Glutamatergic neuron (in vitro differentiated cells): ENCODE data around the gene POLR3B. TPM values are rescaled to one million over a fixed set of nuclear protein-coding genes. Genes with fewer than 3 reads are reported as not detected.

ENCODE experiments used
- DNase-seq: peaks from one replicate; pipeline ENCODE4 v3.0.0; 2022
- H3K27ac Mint-ChIP-seq: one replicate; pipeline ENCODE4 v1.8.0; 2020; ENCODE audit warnings: mild to moderate bottlenecking, mixed read lengths, inconsistent platforms; ENCODE audit not compliant: unreplicated experiment
- H3K27me3 Mint-ChIP-seq: one replicate; pipeline ENCODE4 v1.8.0; 2020; ENCODE audit warnings: mild to moderate bottlenecking, moderate library complexity, mixed read lengths, inconsistent platforms; ENCODE audit not compliant: unreplicated experiment
- H3K36me3 Mint-ChIP-seq: one replicate; pipeline ENCODE4 v1.8.0; 2020; ENCODE audit warnings: mild to moderate bottlenecking, mixed read lengths, inconsistent platforms; ENCODE audit not compliant: unreplicated experiment
- H3K4me1 Mint-ChIP-seq: one replicate; pipeline ENCODE4 v1.8.0; 2020; ENCODE audit warnings: mild to moderate bottlenecking, low read depth, mixed read lengths, inconsistent platforms; ENCODE audit not compliant: unreplicated experiment
- H3K4me3 Mint-ChIP-seq: one replicate; pipeline ENCODE4 v1.8.0; 2020; ENCODE audit warnings: mild to moderate bottlenecking, mixed read lengths, inconsistent platforms; ENCODE audit not compliant: unreplicated experiment
- H3K9me3 Mint-ChIP-seq: one replicate; pipeline ENCODE4 v1.8.0; 2020; ENCODE audit warnings: mild to moderate bottlenecking, moderate library complexity, mixed read lengths, inconsistent platforms; ENCODE audit not compliant: unreplicated experiment
- total RNA-seq: library from RNA; stranded (reverse); fragmentation: NEBNext Ultra II Directional; extraction: Animal tissue kit (Norgen Biotek cat#: 25700); gene quantifications from one replicate; pipeline ENCODE4 v1.2.1, GENCODE V29; 2021; ENCODE audit not compliant: unreplicated experiment
- TF ChIP-seq, protein P1 (sequence below): fragments of 200-600 bp; sonication (generic); IDR thresholded peaks from one replicate; pipeline ENCODE4 v1.5.0; 2021; ENCODE audit not compliant: partially characterized antibody, unreplicated experiment

POLR3B gene
- total RNA-seq, 1 donor from 2014 or later, result 12.1 TPM

DNA sequence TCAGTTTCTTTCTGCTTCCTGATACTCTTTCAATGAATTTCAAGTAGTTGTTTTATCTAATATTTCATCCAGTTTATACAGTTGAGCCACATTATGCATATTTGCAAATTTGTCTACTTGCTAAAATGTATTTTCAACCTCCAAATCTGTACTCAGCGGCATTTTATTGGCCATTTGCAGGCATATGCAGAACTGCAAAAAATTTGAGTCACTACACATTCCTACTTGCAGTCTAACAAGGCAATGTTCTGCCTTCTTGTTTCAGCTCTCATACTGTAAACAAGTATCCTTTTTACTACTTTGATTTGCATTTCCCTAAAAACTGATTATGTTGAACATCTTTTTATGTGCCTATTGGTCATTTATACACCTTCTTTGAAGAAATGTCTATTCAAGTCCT lies 55.0 kb downstream of the POLR3B start:
- no peaks in the 10 kb centered on the region for H3K9me3 Mint-ChIP-seq
- H3K4me1 Mint-ChIP-seq, result no peaks in the 10 kb centered on the region
- no peaks in the 10 kb centered on the region for H3K27me3 Mint-ChIP-seq
- no peak for DNase-seq
- no peak overlapping the region for H3K27ac Mint-ChIP-seq
- H3K4me3 Mint-ChIP-seq, result no peak overlapping the region
- TF ChIP-seq, protein P1, sequence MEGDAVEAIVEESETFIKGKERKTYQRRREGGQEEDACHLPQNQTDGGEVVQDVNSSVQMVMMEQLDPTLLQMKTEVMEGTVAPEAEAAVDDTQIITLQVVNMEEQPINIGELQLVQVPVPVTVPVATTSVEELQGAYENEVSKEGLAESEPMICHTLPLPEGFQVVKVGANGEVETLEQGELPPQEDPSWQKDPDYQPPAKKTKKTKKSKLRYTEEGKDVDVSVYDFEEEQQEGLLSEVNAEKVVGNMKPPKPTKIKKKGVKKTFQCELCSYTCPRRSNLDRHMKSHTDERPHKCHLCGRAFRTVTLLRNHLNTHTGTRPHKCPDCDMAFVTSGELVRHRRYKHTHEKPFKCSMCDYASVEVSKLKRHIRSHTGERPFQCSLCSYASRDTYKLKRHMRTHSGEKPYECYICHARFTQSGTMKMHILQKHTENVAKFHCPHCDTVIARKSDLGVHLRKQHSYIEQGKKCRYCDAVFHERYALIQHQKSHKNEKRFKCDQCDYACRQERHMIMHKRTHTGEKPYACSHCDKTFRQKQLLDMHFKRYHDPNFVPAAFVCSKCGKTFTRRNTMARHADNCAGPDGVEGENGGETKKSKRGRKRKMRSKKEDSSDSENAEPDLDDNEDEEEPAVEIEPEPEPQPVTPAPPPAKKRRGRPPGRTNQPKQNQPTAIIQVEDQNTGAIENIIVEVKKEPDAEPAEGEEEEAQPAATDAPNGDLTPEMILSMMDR, result no peak
- H3K36me3 Mint-ChIP-seq, result no peaks in the 10 kb centered on the region

DNA sequence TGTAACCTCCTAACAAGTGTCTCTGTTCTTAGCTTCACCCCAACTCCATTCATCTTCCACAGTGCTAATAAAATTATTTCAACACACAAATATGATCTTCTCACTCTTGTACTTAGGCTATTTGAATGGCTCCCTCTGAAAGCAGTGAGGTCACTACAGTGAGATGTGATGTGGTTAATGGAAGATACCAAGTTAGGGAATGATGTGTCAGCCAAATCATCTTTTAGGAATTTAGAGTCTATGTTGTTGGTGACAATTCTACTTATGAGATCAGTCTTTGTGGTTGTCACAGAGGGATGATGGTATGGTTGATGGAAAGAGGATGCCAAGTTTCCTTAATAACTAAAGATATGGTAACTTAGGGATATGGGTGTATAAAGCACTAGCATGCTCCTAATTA lies 57.6 kb downstream of the POLR3B start:
- no peak overlapping the region for H3K27ac Mint-ChIP-seq
- no peak overlapping the region for H3K4me3 Mint-ChIP-seq
- H3K36me3 Mint-ChIP-seq, result no peaks in the 10 kb centered on the region
- no peaks in the 10 kb centered on the region for H3K27me3 Mint-ChIP-seq
- no peaks in the 10 kb centered on the region for H3K4me1 Mint-ChIP-seq
- no peaks in the 10 kb centered on the region for H3K9me3 Mint-ChIP-seq
- DNase-seq, result no peak
- TF ChIP-seq, protein P1, result no peak

DNA sequence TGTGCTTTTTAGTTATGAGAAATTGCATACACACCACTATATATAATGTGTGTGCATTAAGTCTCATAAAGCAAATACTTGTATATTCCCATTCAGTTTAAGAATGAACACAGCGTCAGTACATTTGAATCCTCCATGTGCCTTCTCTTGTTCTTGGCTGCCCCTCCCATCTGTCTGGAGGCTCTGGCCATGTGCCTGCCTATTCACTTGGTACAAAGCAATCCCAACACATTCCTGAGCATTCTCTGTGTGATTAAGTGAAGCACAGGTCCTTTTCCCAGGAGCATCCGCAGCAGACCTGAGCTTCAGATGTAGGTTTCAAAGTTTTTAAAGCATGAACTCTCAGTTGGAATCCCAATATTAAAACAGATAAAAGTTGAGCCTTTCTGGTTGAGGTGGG lies 58.7 kb downstream of the POLR3B start:
- no peak overlapping the region for H3K4me3 Mint-ChIP-seq
- H3K27ac Mint-ChIP-seq, result no peak overlapping the region
- H3K27me3 Mint-ChIP-seq, result no peaks in the 10 kb centered on the region
- no peaks in the 10 kb centered on the region for H3K4me1 Mint-ChIP-seq
- H3K36me3 Mint-ChIP-seq, result no peaks in the 10 kb centered on the region
- H3K9me3 Mint-ChIP-seq, result no peaks in the 10 kb centered on the region
- TF ChIP-seq, protein P1, result no peak
- no peak for DNase-seq

DNA sequence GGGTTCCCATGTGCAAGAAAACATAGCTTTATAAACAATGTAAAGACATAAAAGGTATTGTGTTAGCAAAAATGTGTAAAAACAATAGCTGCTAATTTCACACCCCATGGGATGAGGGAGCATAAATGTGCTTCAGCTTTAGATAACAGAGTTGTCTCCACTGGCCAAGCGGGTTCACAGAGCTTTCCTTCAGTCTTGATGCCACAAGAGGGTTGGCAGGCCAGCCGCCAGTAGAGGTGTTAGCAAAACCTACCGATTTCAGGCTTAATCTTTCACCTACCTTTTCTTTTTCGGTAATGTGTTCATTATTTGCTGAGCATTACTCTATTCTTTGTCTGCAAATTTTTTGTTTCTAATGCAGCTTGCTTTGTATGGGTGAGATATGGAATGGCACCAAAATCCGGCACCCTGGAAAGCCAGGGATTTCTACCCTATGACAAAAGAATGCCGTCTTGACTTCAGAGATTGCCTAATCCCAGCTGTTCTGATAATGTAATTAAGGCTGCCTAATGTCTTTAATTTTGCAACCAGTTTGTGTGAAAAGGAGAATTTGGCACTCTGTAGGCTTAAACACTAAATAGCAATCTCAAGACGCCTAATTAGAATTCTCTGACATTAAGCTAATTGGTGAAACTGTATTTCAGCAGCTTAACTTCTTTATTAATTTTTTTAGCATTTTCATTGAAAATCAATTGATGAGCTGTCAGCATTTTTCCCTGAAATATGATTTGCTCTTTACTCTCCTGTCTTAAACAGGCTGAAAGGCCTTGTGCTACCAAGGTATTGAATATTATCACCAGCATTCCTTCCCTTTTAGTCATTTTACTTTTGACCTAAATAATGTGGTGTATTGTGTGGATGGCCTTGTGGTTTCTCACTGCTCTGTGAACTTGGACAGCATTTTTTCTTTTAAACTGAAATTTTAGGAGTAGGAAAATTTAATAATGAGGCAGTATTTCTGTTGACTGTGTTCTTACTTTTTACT lies 60.7 kb downstream of the POLR3B start:
- Mint-ChIP-seq H3K27ac (no peak overlapping the region), H3K9me3 (no peaks in the 10 kb centered on the region), H3K4me1 (no peaks in the 10 kb centered on the region), H3K4me3 (no peak overlapping the region), H3K27me3 (no peaks in the 10 kb centered on the region), H3K36me3 (peaks cover 4% of the 10 kb centered on the region)
- TF ChIP-seq, protein P1, result no peak
- no peak for DNase-seq

DNA sequence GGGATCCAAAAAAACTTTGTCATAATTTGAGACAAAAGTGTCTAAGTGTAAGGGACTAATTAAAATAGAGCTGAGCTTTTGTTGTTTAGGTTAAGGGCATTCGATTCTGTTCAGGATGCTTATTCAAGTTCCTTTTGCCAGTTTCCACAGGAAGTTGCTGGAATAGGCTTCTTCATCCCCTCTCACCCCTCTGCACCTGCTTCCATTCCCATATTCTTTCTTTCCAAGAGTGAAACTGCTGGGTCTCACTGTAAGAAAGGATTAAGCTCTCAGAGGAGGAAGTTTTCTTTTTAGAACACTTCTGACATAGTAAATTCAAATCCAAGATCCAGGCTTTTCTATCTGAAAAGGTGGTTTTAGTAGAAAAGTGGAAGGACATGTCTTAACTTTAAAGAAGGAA lies 61.4 kb downstream of the POLR3B start:
- Mint-ChIP-seq H3K36me3 (peaks cover 4% of the 10 kb centered on the region), H3K27ac (no peak overlapping the region)

More for the DNA sequence above, 61.4 kb downstream of the POLR3B start:
- H3K9me3 Mint-ChIP-seq, result no peaks in the 10 kb centered on the region
- DNase-seq, result no peak
- TF ChIP-seq, protein P1, result no peak
- no peaks in the 10 kb centered on the region for H3K4me1 Mint-ChIP-seq
- H3K4me3 Mint-ChIP-seq, result no peak overlapping the region
- no peaks in the 10 kb centered on the region for H3K27me3 Mint-ChIP-seq
